Neural crest cell (in vitro differentiated cells): ENCODE results near the gene RBM39. TPM values are rescaled to one million over a fixed set of nuclear protein-coding genes. Genes with fewer than 3 reads are reported as not detected.
"Not testable (repeated sequence)": the region's sequence is repeated elsewhere in the genome, so short reads cannot be mapped to it uniquely, and the experiment has no call there.

Experiments
- DNase-seq: peaks from one replicate; pipeline ENCODE4 v3.0.0; 2021; ENCODE audit warnings: low read depth, mixed read lengths, low spot score
- H3K27ac Mint-ChIP-seq: one replicate; pipeline ENCODE4 v1.8.0; 2021; ENCODE audit warnings: mild to moderate bottlenecking, mixed read lengths; ENCODE audit not compliant: unreplicated experiment
- H3K27me3 Mint-ChIP-seq: 2 replicates; pipeline ENCODE4 v1.8.0; 2021; ENCODE audit warnings: low read depth, mild to moderate bottlenecking, mixed read lengths
- H3K36me3 Mint-ChIP-seq: 2 replicates; pipeline ENCODE4 v1.8.0; 2021; ENCODE audit warnings: low read depth, mild to moderate bottlenecking, mixed read lengths
- H3K4me1 Mint-ChIP-seq: 2 replicates; pipeline ENCODE4 v1.8.0; 2021; ENCODE audit warnings: mixed read lengths
- H3K4me3 Mint-ChIP-seq: one replicate; pipeline ENCODE4 v1.8.0; 2021; ENCODE audit warnings: mild to moderate bottlenecking, mixed read lengths
- H3K9me3 Mint-ChIP-seq: 2 replicates; pipeline ENCODE4 v1.8.0; 2021; ENCODE audit warnings: mixed read lengths
- CTCF ChIP-seq: fragments of 200-600 bp; sonication (generic); conservative IDR thresholded peaks from 2 replicates; pipeline ENCODE4 v1.5.0; 2021; ENCODE audit warnings: antibody characterized with exemption, mild to moderate bottlenecking
- total RNA-seq: library from RNA; stranded (reverse); gene quantifications from 2 replicates; pipeline ENCODE4 v1.2.1, GENCODE V29; 2021

The RBM39 gene
- total RNA-seq, 1 donor from 2014 or later, result 333 TPM

DNA sequence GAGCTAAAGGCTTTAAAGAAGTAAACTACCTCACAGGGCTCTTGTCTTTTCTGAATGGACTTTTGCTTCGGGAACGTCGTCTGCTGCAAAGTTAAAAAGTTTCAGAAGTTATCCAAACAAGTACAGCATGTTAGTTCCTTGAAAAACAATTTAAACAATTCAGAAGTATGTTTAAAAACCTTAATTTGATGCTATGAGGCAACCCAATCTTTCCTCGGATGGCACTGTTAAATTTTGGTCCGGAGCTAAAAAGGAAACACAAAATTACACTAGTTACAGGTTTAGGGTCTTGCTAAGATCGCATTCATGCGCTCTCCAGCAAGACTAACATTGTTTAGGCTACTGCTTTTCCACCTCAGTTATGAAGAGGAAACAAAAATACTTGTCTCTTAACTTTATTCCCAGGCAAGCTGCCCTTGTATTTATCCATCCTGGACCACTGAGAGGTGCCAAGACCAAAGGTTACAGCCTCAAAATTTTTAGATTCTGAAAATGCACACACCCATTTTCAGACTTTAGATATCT, 12.7 kb downstream of the RBM39 start:
- Mint-ChIP-seq H3K4me3 (no peak overlapping the region), H3K36me3 (peaks cover 24% of the 10 kb centered on the region), H3K27me3 (peaks cover under 1% of the 10 kb centered on the region), H3K27ac (no peak overlapping the region), H3K9me3 (no peaks in the 10 kb centered on the region), H3K4me1 (peaks cover 7% of the 10 kb centered on the region)
- no peak for DNase-seq
- no peak for TF ChIP-seq CTCF

DNA sequence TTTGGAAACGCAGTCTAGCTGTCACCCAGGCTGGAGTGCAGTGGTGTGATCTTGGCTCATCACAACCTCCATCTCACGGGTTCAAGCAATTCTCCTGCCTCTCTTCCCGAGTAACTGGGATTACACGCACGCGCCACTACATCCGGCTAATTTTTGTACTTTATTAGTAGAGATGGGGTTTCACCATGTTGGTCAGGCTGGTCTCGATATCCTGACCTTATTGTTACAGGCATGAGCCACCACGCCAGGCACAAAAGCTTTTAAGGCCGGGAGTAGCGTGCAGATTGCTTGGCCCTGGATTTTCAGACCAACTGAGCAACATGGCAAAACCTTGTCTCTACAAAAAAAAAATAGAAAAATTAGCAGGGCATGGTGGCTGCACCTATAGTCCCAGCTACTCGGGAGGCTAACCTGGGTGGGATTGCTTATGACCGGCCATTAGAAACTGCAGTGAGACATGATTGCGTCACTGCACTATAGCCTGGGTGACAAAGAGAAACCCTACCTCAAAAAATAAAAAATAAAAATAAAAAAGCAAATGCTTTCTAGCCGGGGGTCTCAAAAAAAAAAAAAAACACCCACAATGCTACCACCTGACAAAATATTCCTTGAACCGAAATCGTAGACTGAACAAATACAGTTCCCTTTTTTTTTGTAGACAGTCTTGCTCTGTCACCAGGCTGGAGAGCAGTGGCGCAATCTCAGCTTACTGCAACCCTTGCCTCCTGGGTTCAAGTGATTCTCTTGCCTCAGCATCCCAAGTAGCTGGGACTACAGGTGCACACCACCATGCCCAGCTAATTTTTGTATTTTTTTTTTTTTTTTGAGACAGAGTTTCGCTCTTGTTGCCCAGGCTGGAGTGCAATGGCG, 15.0 kb downstream of the RBM39 start:
- no peaks in the 10 kb centered on the region for H3K27me3 Mint-ChIP-seq
- peaks cover 5% of the 10 kb centered on the region for H3K4me1 Mint-ChIP-seq
- TF ChIP-seq CTCF, result no peak
- H3K4me3 Mint-ChIP-seq, result no peak overlapping the region
- no peak overlapping the region for H3K27ac Mint-ChIP-seq
- no peak for DNase-seq
- H3K9me3 Mint-ChIP-seq, result no peaks in the 10 kb centered on the region
- peaks cover 21% of the 10 kb centered on the region for H3K36me3 Mint-ChIP-seq

GRCh38 chr20:35724321-35725230, 17.5 kb downstream of the RBM39 start:
- Mint-ChIP-seq H3K4me3 (no peak overlapping the region), H3K27ac (no peak overlapping the region), H3K36me3 (peaks cover 29% of the 10 kb centered on the region), H3K4me1 (no peaks in the 10 kb centered on the region), H3K9me3 (no peaks in the 10 kb centered on the region), H3K27me3 (no peaks in the 10 kb centered on the region)
- TF ChIP-seq CTCF, result no peak
- DNase-seq, result no peak

GRCh38 chr20:35723652-35724320, 18.3 kb downstream of the RBM39 start:
- not testable (repeated sequence) for H3K27me3 Mint-ChIP-seq, H3K4me3 Mint-ChIP-seq, H3K4me1 Mint-ChIP-seq, H3K27ac Mint-ChIP-seq, DNase-seq, H3K9me3 Mint-ChIP-seq
- H3K36me3 Mint-ChIP-seq, result peaks cover 28% of the 10 kb centered on the region

- peaks cover 28% of the 10 kb centered on the region for H3K36me3 Mint-ChIP-seq
- not testable (repeated sequence) for H3K27ac Mint-ChIP-seq, H3K4me3 Mint-ChIP-seq
These were observed 18.8 kb downstream of the RBM39 start for GRCh38 chr20:35723275-35723639.

DNA sequence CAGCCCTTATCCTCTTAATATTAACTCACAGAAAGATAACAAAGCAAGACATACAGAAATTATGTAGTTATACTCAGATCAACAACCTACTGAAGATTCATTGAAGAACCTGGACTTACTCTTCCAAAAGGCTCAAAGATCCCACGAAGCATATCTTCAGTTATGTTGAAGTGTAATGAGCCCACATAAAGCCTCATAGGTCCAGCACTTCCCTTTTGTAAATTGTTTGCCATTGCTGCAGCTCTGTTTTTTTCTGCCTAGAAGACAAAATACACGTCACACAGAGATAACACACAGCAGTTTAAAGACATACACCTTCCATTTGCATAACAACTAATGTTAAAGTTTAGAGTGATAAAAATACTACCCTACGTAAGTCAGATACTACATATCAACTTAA, 20.4 kb downstream of the RBM39 start:
- Mint-ChIP-seq H3K4me1 (no peaks in the 10 kb centered on the region), H3K36me3 (peaks cover 28% of the 10 kb centered on the region), H3K9me3 (no peaks in the 10 kb centered on the region), H3K27ac (no peak overlapping the region), H3K27me3 (no peaks in the 10 kb centered on the region), H3K4me3 (no peak overlapping the region)
- TF ChIP-seq CTCF, result no peak
- DNase-seq, result no peak

More at GRCh38 chr20:35723275-35723639, 18.8 kb downstream of the RBM39 start:
- not testable (repeated sequence) for H3K9me3 Mint-ChIP-seq, H3K4me1 Mint-ChIP-seq, DNase-seq, H3K27me3 Mint-ChIP-seq
